ENCODE results near the gene IQSEC2.

IQSEC2 gene

GRCh38 chrX:53303195-53303594 lies 21.8 kb upstream of the IQSEC2 start:
- DNase-seq: no peak

- DNase-seq: no peak
Measured at GRCh38 chrX:53300157-53300556, 18.8 kb upstream of the IQSEC2 start.

DNA sequence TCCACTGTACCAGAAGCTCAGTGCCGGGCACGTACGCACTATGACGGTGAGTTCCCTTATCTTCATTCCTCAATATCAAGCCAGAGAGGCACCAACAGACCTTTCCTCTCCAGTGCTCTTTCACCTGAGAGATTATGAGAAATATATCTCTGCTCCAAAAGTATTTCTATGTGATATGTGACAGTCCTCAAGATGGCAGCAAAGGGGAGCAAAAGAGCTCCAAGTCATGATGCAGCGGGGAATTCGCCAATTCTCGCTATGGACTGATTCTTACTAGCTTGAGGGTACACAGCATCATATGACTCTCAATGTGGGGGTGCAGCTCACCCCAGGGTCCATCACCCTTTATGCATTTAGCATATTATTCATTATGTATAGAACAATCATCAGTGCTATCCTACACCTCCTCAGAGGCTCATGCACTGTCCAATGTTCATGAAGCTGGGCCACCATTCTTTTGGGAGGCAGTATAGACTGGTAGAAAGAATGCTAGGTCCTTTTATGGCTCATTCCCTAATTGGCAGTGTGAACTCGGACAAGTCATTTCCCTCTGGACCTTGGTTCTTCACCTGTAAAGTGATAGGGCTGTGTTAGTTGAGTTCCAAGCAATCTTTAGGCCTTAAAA lies 12.8 kb upstream of the IQSEC2 start:
- DNase-seq: no peak

- DNase-seq: no peak
Measured at GRCh38 chrX:53291596-53291995, 10.2 kb upstream of the IQSEC2 start.

DNA sequence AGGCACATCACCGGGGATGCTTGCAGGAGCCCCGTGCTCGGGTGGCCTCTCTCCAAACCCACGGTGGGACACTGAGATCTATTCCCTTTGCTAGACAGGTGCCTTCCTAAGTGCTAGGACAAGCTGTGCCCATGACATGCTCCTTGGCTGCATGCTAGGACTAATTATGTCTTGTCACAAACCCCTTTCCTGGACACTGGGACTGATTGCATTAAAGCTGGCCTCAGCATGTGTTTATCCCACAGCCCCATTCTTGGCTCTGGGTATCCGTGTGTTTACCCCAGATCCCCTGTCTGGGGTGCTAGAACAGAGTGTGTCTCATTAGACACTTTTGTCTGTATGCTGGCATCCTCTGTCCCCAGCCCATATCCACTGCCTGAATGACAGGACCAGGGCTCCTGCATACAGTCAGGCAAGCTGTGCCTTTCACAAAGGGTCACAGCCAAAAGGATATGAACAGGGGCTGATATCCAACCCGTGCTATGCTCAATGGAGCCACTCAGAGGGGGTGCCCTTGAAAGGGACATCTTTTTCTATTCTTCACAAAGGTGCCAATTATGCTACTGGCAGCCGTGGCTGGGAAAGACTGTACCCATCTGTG lies 9.2 kb upstream of the IQSEC2 start:
- no peak for DNase-seq

GRCh38 chrX:53288189-53288588 lies 6.8 kb upstream of the IQSEC2 start:
- peak; percentile 26 for DNase-seq

DNA sequence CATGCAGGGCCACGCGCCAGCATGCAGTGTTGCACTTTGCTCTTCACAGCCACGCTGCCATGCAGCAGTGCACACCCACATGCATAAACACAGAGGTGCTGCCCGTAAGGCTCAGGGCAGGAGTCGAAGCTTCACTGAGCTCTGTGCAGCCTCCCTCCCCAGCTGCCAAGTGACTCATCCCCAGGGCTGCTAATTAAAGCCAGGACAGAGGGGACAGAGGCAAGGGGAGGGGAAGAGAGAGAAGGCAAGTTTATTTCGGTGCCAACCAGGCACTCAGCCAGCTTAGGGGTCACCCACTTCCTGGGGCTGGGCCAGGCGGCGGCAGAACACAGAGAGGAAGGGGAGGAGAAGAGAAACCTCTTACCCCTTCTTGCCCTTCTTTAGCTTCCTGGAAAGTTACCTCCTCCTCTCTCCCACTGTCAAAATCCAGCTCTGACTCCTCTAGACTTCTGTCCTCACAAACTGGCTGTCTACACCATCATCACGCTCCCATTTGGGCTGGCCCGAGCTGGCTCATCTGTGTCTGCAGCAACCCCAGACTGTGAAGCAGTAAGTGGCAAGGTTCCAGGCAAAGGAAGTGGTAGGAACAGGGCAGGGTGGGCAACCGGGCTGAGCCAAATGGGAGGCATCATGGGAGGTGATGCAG lies 6.2 kb upstream of the IQSEC2 start:
- DNase-seq: peak; percentile 7

GRCh38 chrX:53286171-53286570 lies 4.8 kb upstream of the IQSEC2 start:
- no peak for DNase-seq

DNA sequence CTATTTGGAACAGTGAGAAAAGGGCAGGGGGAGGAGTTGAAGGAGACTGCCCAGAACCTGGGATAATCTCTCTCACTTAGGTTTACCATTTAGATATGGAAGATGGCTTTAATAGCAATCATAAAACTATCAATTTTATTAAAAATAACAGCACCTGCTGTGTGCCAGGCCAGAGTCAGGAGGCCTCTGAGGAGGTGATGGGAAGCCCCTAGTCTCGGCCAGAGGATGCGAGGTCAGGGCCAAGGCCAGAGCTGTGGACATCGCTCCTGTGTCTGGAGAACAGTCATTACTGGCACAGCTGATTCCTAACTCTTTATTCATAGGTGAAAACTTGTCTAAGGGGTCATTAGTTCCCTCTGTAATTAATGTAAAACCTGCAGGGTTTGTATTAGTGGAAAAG lies 4.2 kb upstream of the IQSEC2 start:
- DNase-seq: no peak

DNA sequence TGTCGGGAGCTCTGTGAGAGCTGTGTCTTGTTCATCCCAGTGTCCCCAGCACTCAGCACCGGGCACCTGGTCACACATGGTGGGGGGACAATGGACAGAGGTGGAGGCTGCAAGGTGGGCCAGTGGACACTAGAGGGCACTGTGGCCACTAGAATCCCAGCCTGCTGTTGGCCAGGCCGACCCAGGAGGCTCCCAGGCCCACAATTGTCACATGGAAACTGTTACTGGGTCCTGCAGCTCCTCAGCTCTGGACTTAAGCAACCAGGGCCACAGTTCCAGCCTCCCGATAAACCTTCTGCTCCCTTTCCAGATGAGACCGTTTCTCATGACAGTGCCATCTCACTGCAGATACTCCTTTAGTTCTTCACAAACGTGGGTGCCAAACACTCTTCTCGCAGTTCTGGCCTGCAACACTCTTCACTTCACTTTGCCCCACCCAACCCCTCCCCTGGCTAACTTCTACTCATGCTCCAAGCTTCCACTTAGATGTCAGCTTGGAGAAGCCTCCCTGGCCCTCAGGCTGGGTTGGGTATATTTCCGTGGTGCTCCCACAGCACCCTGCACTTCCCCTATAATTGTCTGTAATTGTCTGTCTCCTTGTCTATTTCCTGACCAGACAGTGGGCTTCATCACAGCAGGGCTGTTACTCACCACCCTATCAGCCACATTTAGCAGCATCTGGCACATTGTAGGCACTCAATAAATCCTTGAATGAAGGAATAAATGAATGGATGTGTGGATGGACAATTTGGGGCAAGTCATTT lies 3.5 kb upstream of the IQSEC2 start:
- peak; percentile 50 for DNase-seq

DNA sequence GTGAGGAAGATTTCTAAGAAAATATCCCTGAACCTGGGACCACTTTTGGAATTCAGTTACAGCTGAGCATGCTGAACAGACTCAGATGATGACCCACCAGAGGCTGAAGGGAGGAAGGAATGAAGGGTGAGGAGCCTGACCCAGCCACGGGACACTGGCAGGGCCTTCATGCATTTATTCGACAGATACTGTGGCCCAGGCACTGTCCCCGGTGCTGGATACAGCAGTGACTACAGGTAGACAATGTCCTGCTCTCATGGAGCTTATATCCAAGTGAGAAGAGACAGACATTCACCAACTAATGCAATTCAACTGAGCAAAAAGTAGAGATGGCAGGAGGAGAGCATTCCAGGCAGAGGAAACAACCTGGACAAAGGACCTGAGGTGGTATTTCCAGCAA lies 2.2 kb upstream of the IQSEC2 start:
- no peak for DNase-seq

DNA sequence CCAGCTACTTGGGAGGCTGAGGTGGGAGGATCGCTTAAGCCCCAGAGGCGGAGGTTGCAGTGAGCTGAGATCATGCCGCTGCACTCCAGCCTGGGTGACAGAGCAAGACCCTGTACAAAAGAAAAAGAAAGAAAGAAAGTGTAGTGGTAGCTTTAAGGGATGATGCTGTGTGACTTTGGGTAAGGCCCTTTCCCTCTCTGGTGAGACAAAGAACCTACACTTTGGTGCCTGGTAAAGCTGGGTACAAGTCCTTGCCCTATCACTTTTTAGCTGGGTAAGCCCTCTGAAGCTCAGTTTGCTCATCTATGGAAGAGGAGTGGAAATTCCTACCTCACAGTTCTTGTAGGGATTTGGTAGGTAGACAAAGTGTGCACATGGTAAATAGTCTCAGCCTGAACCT lies 1.7 kb upstream of the IQSEC2 start:
- DNase-seq: no peak

GRCh38 chrX:53281963-53282695 lies 745 bp upstream of the IQSEC2 start:
- DNase-seq: no peak

- no peak for DNase-seq
Measured at GRCh38 chrX:53280331-53281320, 758 bp downstream of the IQSEC2 start.

- no peak for DNase-seq
Measured at GRCh38 chrX:53279296-53280237, 1.8 kb downstream of the IQSEC2 start.

GRCh38 chrX:53272808-53273337 lies 8.5 kb downstream of the IQSEC2 start:
- DNase-seq: no peak

- DNase-seq: no peak
Measured at GRCh38 chrX:53269536-53270107, 11.8 kb downstream of the IQSEC2 start.

DNA sequence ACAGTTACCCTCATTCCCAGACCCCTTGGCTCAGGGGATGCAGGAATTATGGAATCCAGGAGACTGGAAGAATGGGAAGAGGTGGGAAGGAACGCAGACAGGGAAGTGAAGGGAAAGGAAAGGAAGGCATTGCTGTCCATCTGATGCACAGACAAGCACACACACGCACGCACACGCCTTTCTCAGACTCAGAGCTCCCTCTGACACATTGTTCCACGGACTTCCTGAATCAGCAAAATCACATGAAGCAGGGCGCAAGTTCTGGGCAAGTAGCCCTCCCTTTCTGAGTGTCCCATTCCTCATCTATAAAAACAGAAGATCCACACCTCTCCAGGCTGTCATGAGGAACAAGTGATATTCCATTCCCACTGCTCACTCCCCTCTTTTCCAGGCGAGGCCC lies 13.2 kb downstream of the IQSEC2 start:
- no peak for DNase-seq

DNA sequence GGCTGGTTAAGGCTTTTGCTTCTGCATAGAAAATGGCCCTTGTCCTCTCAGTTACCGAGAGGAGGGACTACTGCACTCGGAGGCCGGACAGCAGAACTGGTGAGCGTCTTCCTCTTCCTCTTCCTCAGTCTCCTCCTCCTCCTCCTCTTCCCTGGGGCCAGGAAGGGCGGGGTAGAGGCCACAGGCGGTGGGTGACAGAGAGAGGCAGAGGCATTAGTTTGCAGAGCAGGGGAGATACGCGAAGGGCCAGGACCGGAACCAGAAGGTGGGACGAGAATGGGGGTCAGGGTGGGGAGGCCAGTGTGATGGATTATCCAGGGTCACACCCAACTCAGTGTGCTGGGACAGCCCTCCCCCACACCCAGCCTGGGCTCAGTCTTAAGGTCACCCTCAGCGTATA lies 14.5 kb downstream of the IQSEC2 start:
- no peak for DNase-seq

All from NCI-H345 (cell line).